ENCODE data around the gene NTHL1. TPM values are rescaled to one million over a fixed set of nuclear protein-coding genes. Genes with fewer than 3 reads are reported as not detected.
A peak's percentile ranks its signal among the peaks of the same experiment; 100 is the strongest.

The NTHL1 gene
- total and polyA plus RNA-seq, 2 of the 13 experiments (the other 11 are each of a cell fraction or from before 2014, with no cell fraction given): 47.5 to 64.9 TPM

DNA sequence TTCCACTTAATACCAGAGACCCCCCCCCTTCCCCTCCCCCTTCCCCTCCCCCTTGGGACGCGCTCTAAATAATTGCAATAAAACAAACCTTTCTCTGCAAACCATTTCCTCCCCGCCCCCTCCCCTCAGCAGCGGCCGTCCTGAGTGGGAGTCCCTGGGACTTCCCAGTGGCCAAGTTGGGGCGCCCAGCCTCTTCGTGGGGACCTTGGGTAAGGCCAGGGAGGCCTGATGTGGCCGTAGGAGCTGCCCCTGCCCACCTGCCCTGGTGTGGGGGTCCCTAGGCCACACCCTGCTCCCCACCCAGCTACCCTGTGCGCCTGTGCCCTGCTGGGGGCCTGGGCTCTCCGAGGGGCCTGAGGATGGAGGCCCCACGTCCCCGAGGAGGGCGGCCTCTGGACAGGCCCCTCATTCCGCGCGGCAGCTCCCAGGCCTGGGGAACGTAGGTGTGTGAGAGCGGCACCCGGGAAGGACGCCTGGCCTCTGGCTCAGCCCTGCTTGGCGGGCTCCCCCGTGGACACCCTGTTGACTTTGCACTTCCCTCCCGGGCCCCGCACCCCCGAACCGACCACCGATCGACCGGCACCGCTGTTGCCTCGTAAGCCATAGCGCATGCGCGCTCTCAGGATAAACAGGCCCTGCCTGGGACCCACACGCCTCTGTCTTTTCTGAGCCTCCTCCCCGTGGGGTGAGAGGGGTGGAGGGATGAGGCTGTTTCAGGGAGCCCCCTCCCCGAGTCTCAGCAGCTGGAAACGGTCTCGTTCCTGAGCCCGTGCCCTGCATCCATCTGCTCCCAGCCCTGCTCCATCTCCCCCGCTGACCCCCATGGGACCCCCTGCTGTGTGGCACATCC, 9.0 kb downstream of the NTHL1 start (continued):
- TF ChIP-seq, protein P1, sequence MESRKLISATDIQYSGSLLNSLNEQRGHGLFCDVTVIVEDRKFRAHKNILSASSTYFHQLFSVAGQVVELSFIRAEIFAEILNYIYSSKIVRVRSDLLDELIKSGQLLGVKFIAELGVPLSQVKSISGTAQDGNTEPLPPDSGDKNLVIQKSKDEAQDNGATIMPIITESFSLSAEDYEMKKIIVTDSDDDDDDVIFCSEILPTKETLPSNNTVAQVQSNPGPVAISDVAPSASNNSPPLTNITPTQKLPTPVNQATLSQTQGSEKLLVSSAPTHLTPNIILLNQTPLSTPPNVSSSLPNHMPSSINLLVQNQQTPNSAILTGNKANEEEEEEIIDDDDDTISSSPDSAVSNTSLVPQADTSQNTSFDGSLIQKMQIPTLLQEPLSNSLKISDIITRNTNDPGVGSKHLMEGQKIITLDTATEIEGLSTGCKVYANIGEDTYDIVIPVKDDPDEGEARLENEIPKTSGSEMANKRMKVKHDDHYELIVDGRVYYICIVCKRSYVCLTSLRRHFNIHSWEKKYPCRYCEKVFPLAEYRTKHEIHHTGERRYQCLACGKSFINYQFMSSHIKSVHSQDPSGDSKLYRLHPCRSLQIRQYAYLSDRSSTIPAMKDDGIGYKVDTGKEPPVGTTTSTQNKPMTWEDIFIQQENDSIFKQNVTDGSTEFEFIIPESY (CRISPR knock-in tag; IDR thresholded peaks at IDR 0.05): peak; percentile 98
- no peak for TF ChIP-seq ZNF337 (CRISPR knock-in tag; IDR thresholded peaks at IDR 0.05; ENCODE audit: borderline replicate concordance, low read depth)
- TF ChIP-seq SMYD3 (CRISPR knock-in tag; IDR thresholded peaks at IDR 0.05): no peak
- peak; percentile 35; the same call in 1 of the 2 replicates for TF ChIP-seq ZMYM4 (CRISPR knock-in tag; IDR thresholded peaks at IDR 0.05)
- 0 out of 2 replicates have a peak, but pooled peaks have one; percentile 39 for TF ChIP-seq NCOA1 (CRISPR knock-in tag; IDR thresholded peaks at IDR 0.05)
- peak; percentile 66; the same call in 1 of the 2 replicates for TF ChIP-seq HES4 (CRISPR knock-in tag; IDR thresholded peaks at IDR 0.05; ENCODE audit: borderline replicate concordance)
- no peak for TF ChIP-seq ZNF709 (CRISPR knock-in tag; IDR thresholded peaks at IDR 0.05)
- TF ChIP-seq MAZ (IDR thresholded peaks at IDR 0.05; ENCODE audit: borderline replicate concordance, low read depth, low read length): no peak
- 0 out of 2 replicates have a peak, but pooled peaks have one; percentile 2 for TF ChIP-seq MAZ (CRISPR knock-in tag; IDR thresholded peaks at IDR 0.05; ENCODE audit: low read depth)
- TF ChIP-seq, protein P2, sequence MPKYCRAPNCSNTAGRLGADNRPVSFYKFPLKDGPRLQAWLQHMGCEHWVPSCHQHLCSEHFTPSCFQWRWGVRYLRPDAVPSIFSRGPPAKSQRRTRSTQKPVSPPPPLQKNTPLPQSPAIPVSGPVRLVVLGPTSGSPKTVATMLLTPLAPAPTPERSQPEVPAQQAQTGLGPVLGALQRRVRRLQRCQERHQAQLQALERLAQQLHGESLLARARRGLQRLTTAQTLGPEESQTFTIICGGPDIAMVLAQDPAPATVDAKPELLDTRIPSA (CRISPR knock-in tag; IDR thresholded peaks at IDR 0.05; ENCODE audit: borderline replicate concordance): 0 out of 2 replicates have a peak, but pooled peaks have one; percentile 46
- TF ChIP-seq POLR2AphosphoS5 (IDR thresholded peaks at IDR 0.05; ENCODE audit: low read depth, low read length): peak; percentile 33; the same call in 1 of the 2 replicates
- peak; percentile 71 for TF ChIP-seq RBFOX2 (IDR thresholded peaks at IDR 0.05; ENCODE audit: low read depth, low read length)
- no peak for TF ChIP-seq NR2F2 (IDR thresholded peaks at IDR 0.05; ENCODE audit: borderline replicate concordance, low read depth)
- TF ChIP-seq, protein P3, sequence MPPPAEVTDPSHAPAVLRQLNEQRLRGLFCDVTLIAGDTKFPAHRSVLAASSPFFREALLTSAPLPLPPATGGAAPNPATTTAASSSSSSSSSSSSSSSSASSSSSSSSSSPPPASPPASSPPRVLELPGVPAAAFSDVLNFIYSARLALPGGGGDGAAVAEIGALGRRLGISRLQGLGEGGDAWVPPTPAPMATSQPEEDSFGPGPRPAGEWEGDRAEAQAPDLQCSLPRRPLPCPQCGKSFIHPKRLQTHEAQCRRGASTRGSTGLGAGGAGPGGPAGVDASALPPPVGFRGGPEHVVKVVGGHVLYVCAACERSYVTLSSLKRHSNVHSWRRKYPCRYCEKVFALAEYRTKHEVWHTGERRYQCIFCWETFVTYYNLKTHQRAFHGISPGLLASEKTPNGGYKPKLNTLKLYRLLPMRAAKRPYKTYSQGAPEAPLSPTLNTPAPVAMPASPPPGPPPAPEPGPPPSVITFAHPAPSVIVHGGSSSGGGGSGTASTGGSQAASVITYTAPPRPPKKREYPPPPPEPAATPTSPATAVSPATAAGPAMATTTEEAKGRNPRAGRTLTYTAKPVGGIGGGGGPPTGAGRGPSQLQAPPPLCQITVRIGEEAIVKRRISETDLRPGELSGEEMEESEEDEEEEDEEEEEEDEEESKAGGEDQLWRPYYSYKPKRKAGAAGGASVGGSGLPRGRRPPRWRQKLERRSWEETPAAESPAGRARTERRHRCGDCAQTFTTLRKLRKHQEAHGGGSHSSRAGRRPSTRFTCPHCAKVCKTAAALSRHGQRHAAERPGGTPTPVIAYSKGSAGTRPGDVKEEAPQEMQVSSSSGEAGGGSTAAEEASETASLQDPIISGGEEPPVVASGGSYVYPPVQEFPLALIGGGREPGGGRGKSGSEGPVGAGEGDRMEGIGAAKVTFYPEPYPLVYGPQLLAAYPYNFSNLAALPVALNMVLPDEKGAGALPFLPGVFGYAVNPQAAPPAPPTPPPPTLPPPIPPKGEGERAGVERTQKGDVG (CRISPR knock-in tag; IDR thresholded peaks at IDR 0.05; ENCODE audit: borderline replicate concordance): peak; percentile 82; the same call in 1 of the 2 replicates
- 0 out of 2 replicates have a peak, but pooled peaks have one; percentile 5 for TF ChIP-seq NCOR1 (IDR thresholded peaks at IDR 0.05; ENCODE audit: borderline replicate concordance, low read length)
- TF ChIP-seq ZFX (CRISPR knock-in tag; IDR thresholded peaks at IDR 0.05; ENCODE audit: low read depth): peak; percentile 37; the same call in 1 of the 2 replicates
- TF ChIP-seq TAF1 (CRISPR knock-in tag; IDR thresholded peaks at IDR 0.05): 0 out of 2 replicates have a peak, but pooled peaks have one; percentile 38
- no peak for TF ChIP-seq ZEB1 (IDR thresholded peaks at IDR 0.05; ENCODE audit: insufficient replicate concordance, low read depth)
- 0 out of 2 replicates have a peak, but pooled peaks have one; percentile 9 for TF ChIP-seq SPEN (CRISPR knock-in tag; IDR thresholded peaks at IDR 0.05; ENCODE audit: low read depth)
- TF ChIP-seq TFDP1 (CRISPR knock-in tag; IDR thresholded peaks at IDR 0.05; ENCODE audit: borderline replicate concordance): peak; percentile 10; the same call in 1 of the 2 replicates
- no peak for TF ChIP-seq PHF20 (CRISPR knock-in tag; IDR thresholded peaks at IDR 0.05)
